Measurements from ENCODE around the gene SEC16A. TPM values are rescaled to one million over a fixed set of nuclear protein-coding genes. Genes with fewer than 3 reads are reported as not detected.

SEC16A gene
- total RNA-seq, 4 donors from 2014 or later: 63.5 to 80.8 (median 74.6) TPM

DNA sequence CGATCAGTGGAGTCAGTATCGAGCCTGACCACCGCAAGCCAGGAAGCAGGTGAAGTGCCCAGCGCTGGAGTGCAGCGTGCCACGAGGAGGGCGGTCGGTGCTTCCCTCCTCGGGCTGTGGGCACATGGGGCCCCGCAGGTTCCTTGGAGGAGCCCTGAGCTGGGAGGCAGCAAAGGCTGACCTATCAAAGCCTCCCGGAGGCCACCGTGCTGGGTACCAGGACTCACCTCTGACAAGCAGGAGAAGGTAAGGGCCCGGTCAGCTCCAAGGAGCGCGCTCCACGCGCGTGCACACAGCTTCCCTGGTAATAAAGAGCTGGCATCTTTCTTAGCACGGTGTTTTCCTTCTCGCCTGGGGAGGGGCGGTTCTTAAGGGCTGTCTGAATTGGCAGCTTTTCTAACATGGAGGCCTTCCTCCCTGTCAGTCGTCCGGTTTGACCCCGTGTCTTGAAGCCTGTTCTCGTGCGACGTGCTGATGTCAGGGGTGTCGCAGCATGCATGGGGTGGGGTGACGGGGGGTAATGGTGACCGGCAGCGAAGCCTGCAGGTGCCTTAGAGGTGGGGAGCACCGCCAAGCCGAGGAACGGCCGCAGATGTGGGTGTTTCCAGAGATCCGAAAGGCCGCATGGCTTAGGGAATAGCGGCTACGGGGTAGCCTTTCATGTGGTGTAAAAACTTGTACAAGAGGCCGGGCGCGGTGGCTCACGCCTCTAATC is 59.3 kb downstream of the SEC16A start:
- DNase-seq: no peak
- H3K36me3 ChIP-seq: peaks cover 0 to 62% (median 0%) of the 10 kb centered on the region in 3 donors
- no peak overlapping the region for H3K4me3 ChIP-seq
- no peak for TF ChIP-seq POLR2A (IDR thresholded peaks at IDR 0.05)
- no peak for TF ChIP-seq CTCF (IDR thresholded peaks at IDR 0.05)
- H3K27me3 ChIP-seq: no peaks in the 10 kb centered on the region
- H3K27ac ChIP-seq: no peak overlapping the region
- H3K9me3 ChIP-seq: no peaks in the 10 kb centered on the region
- no peaks in the 10 kb centered on the region for H3K4me1 ChIP-seq

GRCh38 chr9:136422876-136423275 is 60.0 kb downstream of the SEC16A start:
- no peak overlapping the region for H3K27ac ChIP-seq
- H3K36me3 ChIP-seq: peaks cover 0 to 69% (median 0%) of the 10 kb centered on the region in 3 donors
- no peak overlapping the region for H3K4me3 ChIP-seq
- H3K9me3 ChIP-seq: no peaks in the 10 kb centered on the region
- DNase-seq: no peak
- no peak for TF ChIP-seq CTCF (IDR thresholded peaks at IDR 0.05)
- no peak for TF ChIP-seq POLR2A (IDR thresholded peaks at IDR 0.05)
- H3K4me1 ChIP-seq: no peaks in the 10 kb centered on the region
- no peaks in the 10 kb centered on the region for H3K27me3 ChIP-seq

GRCh38 chr9:136421791-136422190 is 61.0 kb downstream of the SEC16A start:
- no peak overlapping the region for H3K4me3 ChIP-seq
- TF ChIP-seq CTCF (IDR thresholded peaks at IDR 0.05): no peak
- TF ChIP-seq POLR2A (IDR thresholded peaks at IDR 0.05): no peak
- no peak overlapping the region for H3K27ac ChIP-seq
- H3K27me3 ChIP-seq: no peaks in the 10 kb centered on the region
- peaks cover 0 to 80% (median 0%) of the 10 kb centered on the region in 3 donors for H3K36me3 ChIP-seq
- no peaks in the 10 kb centered on the region for H3K9me3 ChIP-seq
- DNase-seq: no peak
- no peaks in the 10 kb centered on the region for H3K4me1 ChIP-seq

- H3K27me3 ChIP-seq: no peaks in the 10 kb centered on the region
- peaks cover 0 to 98% (median 0%) of the 10 kb centered on the region in 3 donors for H3K36me3 ChIP-seq
- TF ChIP-seq POLR2A (IDR thresholded peaks at IDR 0.05) (no peak), CTCF (IDR thresholded peaks at IDR 0.05) (no peak)
- no peak overlapping the region for H3K27ac ChIP-seq
- no peak for DNase-seq
- H3K4me3 ChIP-seq: no peak overlapping the region
- H3K4me1 ChIP-seq: no peaks in the 10 kb centered on the region
- H3K9me3 ChIP-seq: no peaks in the 10 kb centered on the region
Measured at GRCh38 chr9:136419092-136419420, 63.8 kb downstream of the SEC16A start.

DNA sequence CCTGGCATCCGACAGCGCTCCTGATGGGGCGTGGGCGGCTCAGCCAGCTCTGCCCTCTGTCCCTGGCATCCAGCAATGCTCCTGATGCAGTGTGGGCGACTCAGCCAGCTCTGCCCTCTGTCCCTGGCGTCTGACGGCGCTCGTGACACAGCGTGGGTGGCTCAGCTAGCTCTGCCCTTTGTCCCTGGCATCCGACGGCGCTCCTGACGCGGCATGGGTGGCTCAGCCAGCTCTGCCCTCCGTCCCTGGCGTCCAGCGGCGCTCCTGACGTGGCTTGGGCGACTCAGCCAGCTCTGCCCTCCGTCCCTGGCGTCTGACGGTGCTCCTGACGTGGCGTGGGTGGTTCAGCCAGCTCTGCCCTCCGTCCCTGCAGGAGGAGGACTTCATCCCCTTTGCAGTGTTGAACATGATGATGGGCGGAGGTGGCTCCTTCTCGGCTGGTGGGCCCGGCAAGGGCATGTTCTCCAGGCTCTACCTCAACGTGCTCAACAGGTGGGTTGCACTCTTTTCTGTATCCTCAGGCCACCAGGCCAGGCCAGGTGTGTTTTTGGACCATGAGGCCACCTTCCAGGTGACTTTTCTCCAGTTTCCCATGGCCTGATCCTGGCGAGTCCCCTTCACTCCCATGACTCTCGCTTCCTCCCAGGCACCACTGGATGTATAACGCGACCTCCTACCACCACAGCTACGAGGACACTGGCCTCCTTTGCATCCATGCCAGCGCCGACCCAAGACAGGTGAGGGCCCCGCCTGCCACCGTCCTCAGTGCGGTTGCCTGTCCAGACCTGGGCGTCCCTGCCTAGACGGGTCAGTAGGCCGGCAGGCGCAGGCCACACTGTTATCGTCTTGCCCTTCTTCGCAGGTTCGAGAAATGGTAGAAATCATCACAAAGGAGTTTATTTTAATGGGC is 64.4 kb downstream of the SEC16A start:
- no peaks in the 10 kb centered on the region for H3K4me1 ChIP-seq
- TF ChIP-seq CTCF (IDR thresholded peaks at IDR 0.05) (no peak), POLR2A (IDR thresholded peaks at IDR 0.05) (no peak)
- DNase-seq: no peak
- H3K9me3 ChIP-seq: no peaks in the 10 kb centered on the region
- peaks cover 0 to 98% (median 0%) of the 10 kb centered on the region in 3 donors for H3K36me3 ChIP-seq
- H3K27me3 ChIP-seq: no peaks in the 10 kb centered on the region
- H3K27ac ChIP-seq: no peak overlapping the region
- no peak overlapping the region for H3K4me3 ChIP-seq

All from Peyer's patch (tissue), 4 donors.